GM18909 (cell line): ENCODE results near the gene ASF1B.

ENCODE experiments used
- ATAC-seq: cut with Tn5 transposase; IDR thresholded peaks from one replicate; pipeline ENCODE4 v1.9.1; 2021; ENCODE audit warnings: mild to moderate bottlenecking; ENCODE audit not compliant: unreplicated experiment, poor library complexity

Gene ASF1B

DNA sequence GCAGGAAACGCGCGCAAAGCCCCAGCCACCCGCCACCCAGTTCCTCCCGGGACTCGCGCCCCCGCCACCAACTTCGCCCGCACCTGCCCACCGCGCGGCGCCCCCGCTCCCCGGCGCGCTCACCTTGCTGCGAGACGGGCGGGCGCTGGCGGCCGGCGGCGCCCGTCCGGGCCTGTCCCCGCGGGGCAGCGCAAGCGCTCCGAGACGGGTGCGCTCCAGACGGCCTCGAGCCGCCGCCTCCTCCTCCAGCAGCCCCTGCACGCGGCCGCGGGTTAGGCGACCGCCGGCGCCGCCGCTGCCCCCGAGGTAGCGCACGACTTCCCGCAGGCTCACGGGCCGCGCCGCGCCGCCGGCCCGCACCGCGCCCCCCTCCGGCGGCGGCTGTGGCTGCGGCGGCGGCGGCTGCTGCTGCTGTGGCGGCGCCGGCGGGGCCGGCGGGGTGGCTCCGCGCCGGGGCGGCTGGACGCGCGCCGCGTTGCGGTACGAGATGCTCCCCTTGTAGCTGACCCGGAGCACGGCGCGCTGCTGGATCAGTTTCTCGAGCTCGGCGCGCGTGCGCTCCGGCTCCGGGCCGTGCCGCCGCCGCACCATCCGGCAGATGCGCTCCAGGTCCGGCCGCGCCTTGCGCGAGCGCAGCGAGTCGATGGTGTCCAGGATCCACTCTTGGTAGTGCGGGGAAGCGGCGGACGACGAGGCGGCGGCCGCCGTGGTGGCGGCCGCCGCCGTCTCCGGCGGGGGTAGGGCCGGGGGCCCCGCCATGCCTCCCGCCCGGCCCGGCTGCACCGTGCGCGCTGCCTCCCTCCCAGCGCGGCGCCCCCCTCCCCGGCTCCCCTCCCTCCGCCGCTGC, 46.5 kb downstream of the ASF1B start:
- ATAC-seq: peak; percentile 26

DNA sequence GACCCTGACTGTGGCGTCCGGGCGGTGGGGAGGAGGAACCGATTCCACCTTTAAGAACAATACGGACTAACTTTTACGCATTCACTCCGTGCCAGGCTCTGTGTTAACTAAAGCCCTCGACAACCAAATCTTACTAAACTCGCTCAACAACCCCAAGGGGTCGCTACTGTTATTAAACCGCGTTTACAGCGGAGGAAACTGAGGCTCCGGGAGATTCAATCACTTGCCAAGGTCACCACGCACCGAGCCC, 47.1 kb downstream of the ASF1B start:
- no peak for ATAC-seq

DNA sequence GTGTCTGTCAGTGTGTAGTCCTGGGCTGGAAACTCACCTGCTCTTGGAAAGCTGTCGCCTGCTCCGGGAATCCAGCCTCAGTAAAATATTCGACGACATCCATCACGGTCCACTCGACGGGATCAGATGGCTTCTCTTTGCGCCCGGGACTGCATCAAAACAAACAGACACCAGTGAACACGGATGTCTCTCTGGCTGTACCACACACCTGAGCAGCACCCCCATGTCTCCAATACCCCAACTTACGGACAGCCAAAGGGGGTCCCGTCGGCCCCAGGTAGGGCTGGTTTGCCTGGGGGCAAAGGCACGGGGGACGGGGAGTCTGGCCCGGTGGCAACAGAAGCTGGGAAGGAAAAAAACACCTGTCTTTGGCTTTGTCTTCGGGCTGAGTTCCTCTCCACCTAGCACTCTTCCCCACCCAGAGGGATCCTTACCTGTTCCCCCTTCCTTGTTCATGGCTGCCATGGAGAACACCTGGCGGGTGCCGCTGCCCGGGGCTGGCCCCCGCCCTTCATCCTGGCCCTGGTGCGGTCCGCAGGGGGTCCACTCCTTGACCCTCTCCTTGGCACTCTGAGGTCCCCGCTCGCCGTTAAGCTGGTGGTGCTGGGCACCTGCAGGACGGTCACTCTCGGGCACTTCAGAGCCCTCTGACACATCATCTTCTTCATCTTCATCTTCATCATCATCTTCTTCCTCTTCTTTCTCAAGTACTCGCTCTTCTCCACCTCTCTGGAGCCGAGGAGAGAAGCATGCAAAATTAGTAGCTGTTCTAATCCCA, 47.6 kb downstream of the ASF1B start:
- no peak for ATAC-seq

DNA sequence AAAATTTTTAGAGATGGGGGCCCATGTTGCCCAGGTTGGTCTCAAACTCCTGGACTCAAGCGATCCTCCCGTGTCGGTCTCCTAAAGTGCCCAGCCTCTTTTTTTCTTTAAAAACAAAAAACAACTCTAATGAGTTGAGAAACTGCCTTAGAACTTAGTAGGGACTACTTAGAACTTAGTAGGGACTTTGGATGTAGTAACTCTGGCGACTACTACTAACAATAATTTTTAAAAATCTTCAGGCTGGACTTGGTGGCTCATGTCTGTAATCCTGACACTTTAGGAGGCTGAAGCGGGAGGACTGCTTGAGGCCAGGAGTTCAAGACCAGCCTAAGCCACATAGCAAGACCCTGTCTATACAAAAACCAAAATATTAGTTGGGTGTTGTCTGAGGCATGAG, 50.3 kb downstream of the ASF1B start:
- no peak for ATAC-seq

DNA sequence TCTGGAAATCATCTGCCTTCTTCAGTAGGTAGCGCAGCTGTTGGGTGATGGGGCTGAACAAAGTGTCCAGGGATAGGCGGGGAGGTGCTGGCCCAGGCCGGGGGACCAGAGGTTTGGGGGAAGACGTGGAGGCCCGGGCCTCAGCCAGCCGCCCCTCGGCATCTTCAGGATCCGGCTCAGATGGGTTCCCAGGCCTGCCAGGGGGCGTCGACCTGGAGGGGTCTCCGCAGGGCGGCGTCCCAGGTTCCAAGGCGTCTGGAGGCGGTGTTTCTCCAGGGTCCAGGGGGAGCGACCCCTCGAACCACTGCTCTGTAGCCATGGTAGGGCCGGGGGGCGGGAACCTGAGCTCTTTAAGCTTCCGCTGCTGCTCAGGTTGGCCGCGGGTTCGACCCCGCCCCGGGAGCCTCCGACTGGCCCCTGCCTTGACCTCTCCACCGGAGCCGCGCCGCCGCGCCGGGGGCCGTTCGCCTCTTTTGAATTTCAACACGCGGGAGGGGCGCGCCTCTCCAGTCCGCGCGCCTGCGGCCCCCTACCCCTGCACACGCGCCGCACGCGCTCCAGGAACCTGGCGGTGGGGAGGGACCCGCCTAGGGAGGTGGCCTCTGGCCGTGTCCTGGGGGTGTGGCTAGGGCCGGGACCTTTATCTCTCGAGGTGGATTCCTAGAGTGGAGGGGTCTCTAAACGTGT, 50.9 kb downstream of the ASF1B start, which contains the start of gene C19orf67:
Gene C19orf67, minus strand, starts transcription at position 475 of the 687 bp plus-strand sequence. Its CDS starts 156 bp downstream, at position 319.
- no peak for ATAC-seq

DNA sequence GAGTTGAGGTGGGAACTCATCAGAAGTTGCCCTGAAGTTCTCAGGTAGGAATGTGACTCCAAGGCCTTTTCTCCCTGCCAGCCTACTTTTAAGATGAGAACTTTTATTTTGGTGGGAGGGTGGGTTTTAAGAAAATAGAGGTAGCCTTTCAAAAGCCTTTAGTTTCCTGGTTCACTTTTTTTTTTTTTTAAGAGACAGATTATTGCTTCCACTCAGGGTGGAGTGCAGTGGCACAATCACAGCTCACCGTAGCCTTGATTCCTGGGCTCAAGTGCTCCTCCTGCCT, 53.8 kb downstream of the ASF1B start:
- no peak for ATAC-seq

DNA sequence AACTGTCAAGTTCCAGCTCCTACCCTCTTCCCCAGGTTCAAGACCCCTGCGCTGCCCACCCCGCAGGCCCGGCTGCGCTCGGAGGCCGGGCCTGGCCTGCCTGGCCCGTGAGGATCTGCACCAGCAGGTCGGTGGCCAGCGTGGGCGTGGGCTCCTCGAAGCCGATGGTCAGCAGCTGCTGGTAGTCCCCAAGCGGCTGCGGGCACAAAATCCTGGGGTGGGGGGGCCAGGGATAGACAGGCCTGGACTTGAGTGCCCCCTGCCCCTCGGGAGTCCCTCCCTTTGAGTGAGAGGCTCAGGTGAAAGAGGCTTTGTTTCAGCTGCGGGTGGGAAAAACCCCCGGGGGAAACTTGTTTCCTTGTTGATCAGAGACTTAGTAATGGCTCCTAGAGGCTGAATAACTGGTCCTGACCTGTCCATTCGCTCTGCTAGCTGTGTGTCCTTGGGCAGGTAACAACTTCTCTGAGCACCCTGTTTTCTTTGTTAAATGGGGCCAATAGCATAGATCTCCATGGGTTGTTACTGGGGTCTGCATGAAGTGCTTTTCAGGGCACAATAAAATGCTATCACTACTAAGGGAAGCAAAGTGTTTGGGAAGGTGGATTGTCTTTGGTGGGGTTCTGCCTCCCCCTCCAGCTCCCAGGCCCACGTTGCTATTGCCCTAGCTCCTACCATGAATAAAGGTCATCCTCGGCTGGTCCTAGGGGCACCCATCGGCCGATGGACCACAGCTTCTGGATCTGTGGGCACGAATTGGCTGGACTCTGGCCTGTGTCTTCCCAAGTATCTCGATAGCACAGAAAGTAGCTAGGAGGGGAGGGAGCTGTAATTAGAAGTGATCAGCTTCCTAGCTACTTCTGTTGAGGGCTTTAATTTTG, 54.4 kb downstream of the ASF1B start:
- no peak for ATAC-seq

DNA sequence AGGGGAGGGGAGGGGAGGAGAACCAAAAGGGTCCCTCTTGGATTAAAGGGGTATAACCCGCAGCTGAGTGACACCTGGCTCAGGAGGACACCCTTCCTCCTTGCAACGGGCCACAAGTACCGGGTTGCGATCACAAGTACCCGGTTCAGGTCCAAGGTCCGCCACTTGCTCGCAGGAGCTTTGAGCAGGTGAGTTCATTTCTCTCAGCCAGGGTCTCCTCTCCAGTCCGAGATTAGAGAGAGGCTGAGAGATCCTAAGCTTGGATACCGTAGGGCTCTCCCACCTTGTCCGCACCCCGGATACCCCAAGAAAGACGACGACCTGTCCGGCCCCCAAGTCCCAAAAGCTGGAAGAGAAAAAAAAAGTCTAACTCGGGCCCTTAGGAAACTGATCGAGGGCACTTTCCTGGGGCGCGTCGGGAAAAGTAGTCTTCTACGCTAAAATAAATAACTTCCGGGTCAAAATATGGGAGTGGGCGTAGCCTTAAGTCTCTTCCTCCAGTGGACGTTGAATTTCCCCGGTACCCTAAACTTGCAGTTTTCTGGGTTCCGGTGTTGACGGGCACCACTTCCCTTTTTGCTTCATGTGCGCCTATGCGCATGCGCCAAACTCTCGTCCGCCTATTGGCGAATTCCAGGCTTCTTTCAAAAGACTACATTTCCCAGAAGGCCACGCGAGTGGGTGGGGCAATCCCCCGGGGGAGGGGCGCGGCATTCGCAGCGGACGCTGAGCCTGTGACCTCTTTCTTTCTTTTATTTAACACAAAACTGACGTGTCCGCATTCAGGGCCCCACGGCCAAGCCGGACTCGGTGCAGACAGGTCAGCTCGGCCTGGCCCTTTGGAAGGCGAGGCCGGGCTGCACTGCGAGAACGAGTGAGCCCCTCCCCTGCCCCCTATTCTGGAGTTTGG, 55.2 kb downstream of the ASF1B start:
- peak; percentile 84 for ATAC-seq

DNA sequence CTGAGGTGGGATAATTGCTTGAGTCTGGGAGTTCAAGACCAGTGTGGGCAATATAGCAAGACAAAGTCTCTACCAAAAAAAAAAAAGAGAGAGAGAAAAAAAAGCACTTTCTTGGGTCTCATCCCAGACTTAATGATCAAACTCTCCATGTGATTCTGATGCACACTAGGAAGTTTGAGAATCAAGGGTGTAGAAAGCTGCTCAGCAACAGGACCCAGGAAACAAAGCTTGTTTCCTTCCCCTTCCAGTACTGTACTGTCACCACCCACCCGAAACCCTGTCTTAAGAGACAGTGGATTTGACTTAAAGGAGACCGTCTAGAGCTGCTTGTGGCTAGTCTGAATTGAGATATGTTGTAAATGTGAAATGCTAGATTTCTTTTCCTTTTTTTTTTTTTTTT, 58.0 kb downstream of the ASF1B start:
- no peak for ATAC-seq

DNA sequence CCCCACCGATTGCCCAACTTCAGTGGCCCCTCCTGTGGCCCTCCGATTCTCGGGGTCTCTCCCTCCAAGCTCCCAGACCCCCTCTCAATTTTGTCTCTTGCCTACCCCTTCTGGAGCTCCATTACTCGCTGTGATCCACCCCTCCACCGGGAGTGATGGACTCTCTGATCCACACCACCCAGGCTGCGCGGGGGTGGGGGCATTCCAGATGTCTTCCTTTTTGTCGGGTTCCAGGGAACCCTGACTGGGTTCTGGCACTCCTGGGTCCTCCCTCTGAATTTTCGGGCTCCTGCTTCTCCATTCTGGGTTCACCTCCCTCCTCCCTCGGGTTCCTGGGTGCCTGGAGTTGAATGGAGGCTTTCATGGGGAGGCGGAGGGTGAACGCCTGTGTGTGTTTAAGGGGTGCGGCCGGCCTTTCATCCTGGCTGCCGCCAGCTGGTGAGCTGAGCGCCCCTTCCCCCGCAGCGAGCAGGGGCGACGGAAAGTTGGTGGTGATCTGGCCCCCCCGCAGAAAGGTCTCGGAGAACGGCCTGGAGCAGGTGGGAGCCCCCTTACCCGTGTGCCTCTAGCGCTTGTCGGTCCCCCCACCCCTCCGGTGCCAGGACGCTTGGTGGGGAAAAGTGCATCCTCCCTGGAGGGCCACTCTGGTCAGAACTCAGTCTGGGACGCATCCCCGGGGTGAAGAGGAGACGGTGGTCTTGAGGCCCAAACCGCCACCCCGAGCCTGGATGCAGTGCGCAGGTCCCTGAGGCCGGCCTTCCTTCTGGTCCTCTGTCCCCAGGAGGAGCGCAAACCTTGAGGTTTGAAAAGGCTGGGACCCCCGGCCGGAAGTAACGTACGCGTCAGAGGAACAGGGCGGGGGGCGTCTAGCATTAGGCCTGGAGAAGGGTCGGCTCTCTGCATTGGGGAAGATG, 62.2 kb downstream of the ASF1B start:
- peak; percentile 3 for ATAC-seq

DNA sequence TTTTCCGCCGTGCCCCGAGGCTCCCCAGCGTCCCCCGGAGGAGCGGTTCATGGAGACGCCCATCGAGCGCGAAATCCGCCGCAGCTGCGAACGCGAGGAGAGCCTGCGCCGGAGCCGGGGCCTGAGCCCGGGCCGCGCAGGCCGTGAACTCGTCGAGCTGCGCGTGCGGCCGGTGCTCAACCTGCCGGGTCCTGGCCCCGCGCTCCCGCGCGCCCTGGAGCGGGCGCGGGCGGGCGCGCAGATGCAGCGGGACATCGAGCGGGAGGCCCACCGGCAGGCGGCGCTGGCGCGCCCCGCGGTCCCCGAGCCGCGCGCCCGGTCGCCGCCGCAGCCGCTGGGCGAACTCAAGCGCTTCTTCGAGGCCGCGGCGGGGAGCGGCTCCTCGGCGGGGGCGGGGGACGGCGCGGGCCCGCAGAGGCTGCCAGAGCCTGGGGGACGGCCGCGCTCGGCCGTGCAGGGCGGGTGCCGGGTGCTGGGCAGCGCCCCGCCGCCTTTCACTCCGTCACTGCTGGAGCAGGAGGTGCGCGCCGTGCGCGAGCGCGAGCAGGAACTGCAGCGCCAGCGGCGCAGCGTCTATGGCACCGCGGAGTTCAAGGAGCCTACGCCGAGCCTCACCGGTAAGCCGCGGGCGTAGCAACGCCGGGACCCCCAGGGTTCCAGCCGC, 63.0 kb downstream of the ASF1B start:
- peak; percentile 67 for ATAC-seq

DNA sequence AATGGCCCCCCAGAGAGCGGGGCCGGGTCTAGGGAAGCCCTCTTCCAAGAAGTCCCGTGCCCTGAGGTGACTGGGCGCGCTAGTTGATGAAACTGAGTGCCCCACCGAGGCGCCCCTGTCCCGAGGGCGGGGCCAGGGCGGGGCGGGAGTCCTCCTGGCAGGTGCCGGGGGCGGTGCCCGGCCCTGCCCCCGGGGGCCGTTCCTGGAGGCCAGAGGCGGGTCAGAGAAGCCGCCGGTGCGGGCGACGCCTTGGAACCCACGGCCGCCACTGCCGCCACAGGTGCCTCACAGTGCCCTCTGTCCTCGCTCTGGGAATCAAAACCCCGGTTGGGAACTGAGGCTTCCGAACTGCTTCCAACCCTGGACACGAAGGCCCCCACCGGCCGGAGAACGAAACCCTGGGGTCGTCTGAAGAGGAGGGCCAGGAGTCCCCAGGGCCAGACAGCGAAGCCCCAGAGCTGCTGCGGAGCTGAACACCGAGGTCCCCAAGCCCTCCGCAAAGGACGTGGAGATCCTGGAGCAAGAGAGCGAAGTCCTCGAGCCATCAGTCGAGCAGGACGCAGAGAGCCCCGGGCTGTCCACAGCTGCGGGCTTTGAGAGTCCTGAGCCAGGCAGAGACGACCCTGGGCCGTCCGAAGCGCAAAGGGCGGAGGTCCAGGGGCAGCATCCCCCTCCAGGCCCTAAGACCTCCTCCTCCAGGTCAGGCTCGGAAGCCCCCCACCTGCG, 63.7 kb downstream of the ASF1B start, which contains the start of gene MISP3:
Gene MISP3, plus strand, starts transcription at position 252 of the 726 bp plus-strand sequence. CDS start 524 bp downstream, outside the sequence.
- peak; percentile 34 for ATAC-seq

DNA sequence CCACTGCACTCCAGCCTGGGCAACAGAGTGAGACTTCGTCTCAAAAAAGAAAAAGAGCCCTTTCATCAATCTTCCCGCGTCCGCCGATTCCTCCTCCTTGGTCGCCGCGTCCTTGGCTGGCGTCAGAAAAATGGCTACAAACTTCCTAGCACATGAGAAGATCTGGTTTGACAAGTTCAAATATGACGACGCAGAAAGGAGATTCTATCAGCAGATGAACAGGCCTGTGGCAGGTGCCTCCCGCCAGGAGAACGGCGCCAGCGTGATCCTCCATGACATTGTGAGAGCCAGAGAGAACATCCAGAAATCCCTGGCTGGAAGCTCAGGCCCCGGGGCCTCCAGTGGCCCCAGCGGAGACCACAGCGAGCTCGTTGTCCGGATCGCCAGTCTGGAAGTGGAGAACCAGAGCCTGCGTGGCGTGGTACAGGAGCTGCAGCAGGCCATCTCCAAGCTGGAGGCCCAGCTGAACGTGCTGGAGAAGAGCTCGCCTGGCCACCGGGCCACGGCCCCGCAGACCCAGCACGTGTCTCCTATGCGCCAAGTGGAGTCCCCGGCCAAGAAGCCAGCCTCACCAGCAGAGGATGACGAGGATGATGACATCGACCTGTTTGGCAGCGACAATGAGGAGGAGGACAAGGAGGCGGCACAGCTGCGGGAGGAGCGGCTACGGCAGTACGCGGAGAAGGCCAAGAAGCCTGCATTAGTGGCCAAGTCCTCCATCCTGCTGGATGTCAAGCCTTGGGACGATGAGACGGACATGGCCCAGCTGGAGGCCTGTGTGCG, 65.9 kb downstream of the ASF1B start:
- ATAC-seq: no peak
